HepG2 (cell line): ENCODE results near the gene NSUN3. TPM values are rescaled to one million over a fixed set of nuclear protein-coding genes. Genes with fewer than 3 reads are reported as not detected.

Source experiments
- FLYWCH1 ChIP-seq: sonication (generic); formaldehyde crosslinking; IDR thresholded peaks from 2 replicates; pipeline ENCODE4 v1.8.1; 2023; ENCODE audit warnings: mild to moderate bottlenecking, missing genetic modification reagents
- MIXL1 ChIP-seq: IDR thresholded peaks from 2 replicates; pipeline ENCODE4 v1.6.1; 2016
- RFX5 ChIP-seq: IDR thresholded peaks from 2 replicates; pipeline ENCODE4 v1.6.1; 2011; ENCODE audit warnings: low read depth, low read length, improper control_type of control experiment
- TARDBP ChIP-seq: sonication (generic); formaldehyde crosslinking; IDR thresholded peaks from 2 replicates; pipeline ENCODE4 v1.8.0; 2022; ENCODE audit warnings: mild to moderate bottlenecking, missing genetic modification reagents
- ZNF382 ChIP-seq: sonication (generic); formaldehyde crosslinking; IDR thresholded peaks from 2 replicates; pipeline ENCODE4 v1.5.0; 2020; ENCODE audit warnings: missing genetic modification reagents, mild to moderate bottlenecking, borderline replicate concordance
- ZNF546 ChIP-seq: sonication (generic); formaldehyde crosslinking; conservative IDR thresholded peaks from 2 replicates; pipeline ENCODE4 v1.8.1; 2023; ENCODE audit warnings: mild to moderate bottlenecking, missing genetic modification reagents
- polyA plus RNA-seq, 8 experiments: library from polyadenylated mRNA; depleted of rRNA in 3 of 8; stranded (reverse) in 7 of 8; unstranded in 1 of 8; fragments of >200 nt; fragmentation: Illumina TruSeq in 4 of 8; extraction: Trizol in 4 of 8; gene quantifications; 2 replicates each; pipeline versions ENCODE4 v1.2.1 to v1.2.3, GENCODE V29; 2011 to 2016; ENCODE audit warnings: low read depth in 4 of 8, missing spikeins in 1 of 8, mixed read lengths in 1 of 8; ENCODE audit not compliant: insufficient read depth in 1 of 8
- total RNA-seq, 5 experiments: library from RNA; depleted of rRNA; stranded (reverse); fragments of >200 nt; fragmentation: Illumina TruSeq; extraction: Trizol; gene quantifications; 2 replicates each; pipeline ENCODE4 v1.2.3, GENCODE V29; 2016; ENCODE audit warnings: low read depth in 1 of 5
- TF ChIP-seq, protein P1 (sequence below): IDR thresholded peaks from 2 replicates; pipeline ENCODE4 v1.6.1; 2016; ENCODE audit warnings: missing genetic modification reagents, missing compliant biosample characterization
- TF ChIP-seq, protein P2 (sequence below), 2 experiments: sonication (generic) in 1 of 2; formaldehyde crosslinking in 1 of 2; IDR thresholded peaks; 2 replicates each; pipeline versions ENCODE4 v1.4.0 to v1.6.1; 2016 to 2020; ENCODE audit warnings: borderline replicate concordance in 1 of 2, low read depth in 1 of 2, mild to moderate bottlenecking in 1 of 2, missing genetic modification reagents in 1 of 2
- TF ChIP-seq, protein P3 (sequence below): sonication (generic); formaldehyde crosslinking; IDR thresholded peaks from 2 replicates; pipeline ENCODE4 v1.8.0; 2022; ENCODE audit warnings: mild to moderate bottlenecking, missing genetic modification reagents, moderate library complexity

NSUN3 gene
- total and polyA plus RNA-seq, 2 of the 13 experiments (the other 11 are each of a cell fraction or from before 2014, with no cell fraction given) = 3.2 to 10.6 TPM

DNA sequence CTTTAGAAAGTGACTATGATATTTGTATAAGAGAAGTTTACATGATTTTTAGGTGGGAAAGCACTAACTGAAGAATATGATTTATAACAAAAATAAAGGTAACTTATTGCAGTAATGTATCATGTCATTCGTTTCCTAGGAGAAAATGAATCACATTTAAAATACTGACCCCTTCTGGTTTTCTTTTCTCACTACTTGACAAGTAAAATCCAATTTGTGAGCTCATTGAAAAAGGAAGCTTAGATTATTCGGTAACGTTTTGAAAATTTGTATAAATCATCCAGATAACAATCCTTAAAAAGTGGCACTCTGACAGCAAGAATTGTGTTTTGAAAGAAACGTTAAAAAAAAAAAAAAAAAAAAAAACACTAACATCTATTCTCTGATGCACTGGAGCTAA is 39.0 kb downstream of the NSUN3 start (continued):
- TF ChIP-seq, protein P1, sequence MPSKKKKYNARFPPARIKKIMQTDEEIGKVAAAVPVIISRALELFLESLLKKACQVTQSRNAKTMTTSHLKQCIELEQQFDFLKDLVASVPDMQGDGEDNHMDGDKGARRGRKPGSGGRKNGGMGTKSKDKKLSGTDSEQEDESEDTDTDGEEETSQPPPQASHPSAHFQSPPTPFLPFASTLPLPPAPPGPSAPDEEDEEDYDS = no peak
- TF ChIP-seq TARDBP (no peak), MIXL1 (CRISPR knock-in tag) (no peak), ZNF382 (CRISPR knock-in tag) (no peak), RFX5 (no peak), FLYWCH1 (CRISPR knock-in tag) (no peak), ZNF546 (CRISPR knock-in tag) (no peak)
- TF ChIP-seq, protein P2, sequence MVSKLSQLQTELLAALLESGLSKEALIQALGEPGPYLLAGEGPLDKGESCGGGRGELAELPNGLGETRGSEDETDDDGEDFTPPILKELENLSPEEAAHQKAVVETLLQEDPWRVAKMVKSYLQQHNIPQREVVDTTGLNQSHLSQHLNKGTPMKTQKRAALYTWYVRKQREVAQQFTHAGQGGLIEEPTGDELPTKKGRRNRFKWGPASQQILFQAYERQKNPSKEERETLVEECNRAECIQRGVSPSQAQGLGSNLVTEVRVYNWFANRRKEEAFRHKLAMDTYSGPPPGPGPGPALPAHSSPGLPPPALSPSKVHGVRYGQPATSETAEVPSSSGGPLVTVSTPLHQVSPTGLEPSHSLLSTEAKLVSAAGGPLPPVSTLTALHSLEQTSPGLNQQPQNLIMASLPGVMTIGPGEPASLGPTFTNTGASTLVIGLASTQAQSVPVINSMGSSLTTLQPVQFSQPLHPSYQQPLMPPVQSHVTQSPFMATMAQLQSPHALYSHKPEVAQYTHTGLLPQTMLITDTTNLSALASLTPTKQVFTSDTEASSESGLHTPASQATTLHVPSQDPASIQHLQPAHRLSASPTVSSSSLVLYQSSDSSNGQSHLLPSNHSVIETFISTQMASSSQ (IDR thresholded peaks at IDR 0.05; ENCODE audit: low read depth) = no peak
- TF ChIP-seq, protein P2 (CRISPR knock-in tag; IDR thresholded peaks at IDR 0.05; ENCODE audit: borderline replicate concordance) = no peak
- TF ChIP-seq, protein P3, sequence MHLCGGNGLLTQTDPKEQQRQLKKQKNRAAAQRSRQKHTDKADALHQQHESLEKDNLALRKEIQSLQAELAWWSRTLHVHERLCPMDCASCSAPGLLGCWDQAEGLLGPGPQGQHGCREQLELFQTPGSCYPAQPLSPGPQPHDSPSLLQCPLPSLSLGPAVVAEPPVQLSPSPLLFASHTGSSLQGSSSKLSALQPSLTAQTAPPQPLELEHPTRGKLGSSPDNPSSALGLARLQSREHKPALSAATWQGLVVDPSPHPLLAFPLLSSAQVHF (CRISPR knock-in tag) = no peak
